K562 (cell line): Measurements from ENCODE around the gene FAM120B. TPM values are rescaled to one million over a fixed set of nuclear protein-coding genes. Genes with fewer than 3 reads are reported as not detected.

Experiments
- FOXK1 ChIP-seq: sonication (generic); formaldehyde crosslinking; IDR thresholded peaks from 2 replicates; pipeline ENCODE4 v1.8.0; 2022; ENCODE audit warnings: missing genetic modification reagents, mild to moderate bottlenecking, borderline replicate concordance
- NFIC ChIP-seq: fragments of 450-650 bp; IDR thresholded peaks from 2 replicates; pipeline ENCODE4 v1.6.1; 2017; ENCODE audit warnings: mild to moderate bottlenecking, inconsistent platforms
- NR3C1 ChIP-seq: sonication (generic); formaldehyde crosslinking; IDR thresholded peaks from 2 replicates; pipeline ENCODE4 v1.8.1; 2022; ENCODE audit warnings: missing genetic modification reagents
- SPI1 ChIP-seq: IDR thresholded peaks from 2 replicates; pipeline ENCODE4 v1.6.1; 2011; ENCODE audit warnings: low read depth, low read length, control low read depth, borderline replicate concordance
- ZBED1 ChIP-seq: IDR thresholded peaks from 2 replicates; pipeline ENCODE4 v1.6.1; 2014
- ZNF316 ChIP-seq: fragments of 450-650 bp; IDR thresholded peaks from 2 replicates; pipeline ENCODE4 v1.6.1; 2016
- ZNF668 ChIP-seq: fragments of 250-450 bp; sonication (Bioruptor Pico); IDR thresholded peaks from 2 replicates; pipeline ENCODE4 v1.8.0; 2022; ENCODE audit warnings: mild to moderate bottlenecking, inconsistent platforms
- ZNF696 ChIP-seq: fragments of 250-450 bp; sonication (Bioruptor Pico); conservative IDR thresholded peaks from 2 replicates; pipeline ENCODE4 v1.4.0; 2020; ENCODE audit warnings: mild to moderate bottlenecking, moderate library complexity
- ZNF785 ChIP-seq: fragments of 250-450 bp; sonication (Bioruptor Pico); IDR thresholded peaks from 2 replicates; pipeline ENCODE4 v1.4.0; 2020; ENCODE audit warnings: mild to moderate bottlenecking
- polyA plus RNA-seq, 8 experiments: library from polyadenylated mRNA; depleted of rRNA in 4 of 8; stranded (reverse) in 5 of 8; unstranded in 3 of 8; fragments of >200 nt; fragmentation: Nextera tagmentation in 2 of 8; fragmentation: Illumina TruSeq in 1 of 8; extraction: Ambion mirVana in 2 of 8; extraction: Trizol in 1 of 8; gene quantifications; 2 replicates each; pipeline versions ENCODE4 v1.2.1 to v1.2.3, GENCODE V29; 2011 to 2014; ENCODE audit warnings: inconsistent platforms in 1 of 8, missing spikeins in 1 of 8
- total RNA-seq, 7 experiments: library from RNA; depleted of rRNA in 6 of 7; stranded (reverse); fragments of >200 nt in 6 of 7; fragmentation: Illumina TruSeq in 2 of 7; extraction: Trizol in 2 of 7; gene quantifications; 2 replicates each; pipeline versions ENCODE4 v1.2.1 to v1.2.3, GENCODE V29; 2011 to 2021; ENCODE audit warnings: low replicate concordance in 1 of 7
- TF ChIP-seq, protein P1 (sequence below): fragments of 250-450 bp; sonication (Bioruptor Pico); IDR thresholded peaks from 2 replicates; pipeline ENCODE4 v1.5.0; 2020; ENCODE audit warnings: mild to moderate bottlenecking, borderline replicate concordance
- TF ChIP-seq, protein P2 (sequence below): sonication (generic); formaldehyde crosslinking; IDR thresholded peaks from 2 replicates; pipeline ENCODE4 v1.8.1; 2022; ENCODE audit warnings: missing genetic modification reagents
- TF ChIP-seq, protein P3 (sequence below): fragments of 250-450 bp; sonication (Bioruptor Pico); IDR thresholded peaks from 2 replicates; pipeline ENCODE4 v1.5.0; 2020; ENCODE audit warnings: mild to moderate bottlenecking

The FAM120B gene
- total and polyA plus RNA-seq, 9 of the 15 experiments (the other 6 are each of a cell fraction or from before 2014, with no cell fraction given): 3.5 to 22.6 (median 14.7) TPM

GRCh38 chr6:170268216-170269129, 38.1 kb upstream of the FAM120B start (continued):
- TF ChIP-seq SPI1: no peak
- no peak for TF ChIP-seq NFIC
- no peak for TF ChIP-seq FOXK1 (CRISPR knock-in tag)
- no peak for TF ChIP-seq ZNF316
- TF ChIP-seq, protein P1, sequence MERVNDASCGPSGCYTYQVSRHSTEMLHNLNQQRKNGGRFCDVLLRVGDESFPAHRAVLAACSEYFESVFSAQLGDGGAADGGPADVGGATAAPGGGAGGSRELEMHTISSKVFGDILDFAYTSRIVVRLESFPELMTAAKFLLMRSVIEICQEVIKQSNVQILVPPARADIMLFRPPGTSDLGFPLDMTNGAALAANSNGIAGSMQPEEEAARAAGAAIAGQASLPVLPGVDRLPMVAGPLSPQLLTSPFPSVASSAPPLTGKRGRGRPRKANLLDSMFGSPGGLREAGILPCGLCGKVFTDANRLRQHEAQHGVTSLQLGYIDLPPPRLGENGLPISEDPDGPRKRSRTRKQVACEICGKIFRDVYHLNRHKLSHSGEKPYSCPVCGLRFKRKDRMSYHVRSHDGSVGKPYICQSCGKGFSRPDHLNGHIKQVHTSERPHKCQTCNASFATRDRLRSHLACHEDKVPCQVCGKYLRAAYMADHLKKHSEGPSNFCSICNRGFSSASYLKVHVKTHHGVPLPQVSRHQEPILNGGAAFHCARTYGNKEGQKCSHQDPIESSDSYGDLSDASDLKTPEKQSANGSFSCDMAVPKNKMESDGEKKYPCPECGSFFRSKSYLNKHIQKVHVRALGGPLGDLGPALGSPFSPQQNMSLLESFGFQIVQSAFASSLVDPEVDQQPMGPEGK (CRISPR knock-in tag): no peak
- TF ChIP-seq ZNF696 (CRISPR knock-in tag): no peak
- no peak for TF ChIP-seq NR3C1 (CRISPR knock-in tag)
- TF ChIP-seq, protein P2, sequence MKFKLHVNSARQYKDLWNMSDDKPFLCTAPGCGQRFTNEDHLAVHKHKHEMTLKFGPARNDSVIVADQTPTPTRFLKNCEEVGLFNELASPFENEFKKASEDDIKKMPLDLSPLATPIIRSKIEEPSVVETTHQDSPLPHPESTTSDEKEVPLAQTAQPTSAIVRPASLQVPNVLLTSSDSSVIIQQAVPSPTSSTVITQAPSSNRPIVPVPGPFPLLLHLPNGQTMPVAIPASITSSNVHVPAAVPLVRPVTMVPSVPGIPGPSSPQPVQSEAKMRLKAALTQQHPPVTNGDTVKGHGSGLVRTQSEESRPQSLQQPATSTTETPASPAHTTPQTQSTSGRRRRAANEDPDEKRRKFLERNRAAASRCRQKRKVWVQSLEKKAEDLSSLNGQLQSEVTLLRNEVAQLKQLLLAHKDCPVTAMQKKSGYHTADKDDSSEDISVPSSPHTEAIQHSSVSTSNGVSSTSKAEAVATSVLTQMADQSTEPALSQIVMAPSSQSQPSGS (CRISPR knock-in tag): no peak
- no peak for TF ChIP-seq ZNF668 (CRISPR knock-in tag)
- TF ChIP-seq, protein P3, sequence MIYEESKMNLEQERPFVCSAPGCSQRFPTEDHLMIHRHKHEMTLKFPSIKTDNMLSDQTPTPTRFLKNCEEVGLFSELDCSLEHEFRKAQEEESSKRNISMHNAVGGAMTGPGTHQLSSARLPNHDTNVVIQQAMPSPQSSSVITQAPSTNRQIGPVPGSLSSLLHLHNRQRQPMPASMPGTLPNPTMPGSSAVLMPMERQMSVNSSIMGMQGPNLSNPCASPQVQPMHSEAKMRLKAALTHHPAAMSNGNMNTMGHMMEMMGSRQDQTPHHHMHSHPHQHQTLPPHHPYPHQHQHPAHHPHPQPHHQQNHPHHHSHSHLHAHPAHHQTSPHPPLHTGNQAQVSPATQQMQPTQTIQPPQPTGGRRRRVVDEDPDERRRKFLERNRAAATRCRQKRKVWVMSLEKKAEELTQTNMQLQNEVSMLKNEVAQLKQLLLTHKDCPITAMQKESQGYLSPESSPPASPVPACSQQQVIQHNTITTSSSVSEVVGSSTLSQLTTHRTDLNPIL (CRISPR knock-in tag): no peak
- no peak for TF ChIP-seq ZBED1
- no peak for TF ChIP-seq ZNF785 (CRISPR knock-in tag)
